K562 (cell line): Measurements from ENCODE around the gene TCEA3. TPM values are rescaled to one million over a fixed set of nuclear protein-coding genes. Genes with fewer than 3 reads are reported as not detected.

Experiments used
- DPF2 ChIP-seq: fragments of 450-650 bp; IDR thresholded peaks from 2 replicates; pipeline ENCODE4 v1.6.1; 2016
- EP400 ChIP-seq: fragments of 450-650 bp; IDR thresholded peaks from 2 replicates; pipeline ENCODE4 v1.6.1; 2017; ENCODE audit warnings: antibody characterized with exemption, mild to moderate bottlenecking, moderate library complexity
- FOSL1 ChIP-seq: fragments of 200-800 bp; sonication (Bioruptor generic); conservative IDR thresholded peaks from 2 replicates; pipeline ENCODE4 v1.6.1; 2016; ENCODE audit warnings: missing genetic modification characterization, missing compliant biosample characterization
- GATA2 ChIP-seq: sonication (generic); formaldehyde crosslinking; IDR thresholded peaks from 2 replicates; pipeline ENCODE4 v1.4.0; 2020; ENCODE audit warnings: mild to moderate bottlenecking, missing genetic modification reagents
- JUND ChIP-seq, 2 experiments: IDR thresholded peaks; 2 replicates in 1 of 2; 3 replicates in 1 of 2; pipeline ENCODE4 v1.6.1; 2011; ENCODE audit warnings: borderline replicate concordance in 2 of 2, low read depth in 2 of 2, low read length in 2 of 2, improper control_type of control experiment in 1 of 2, missing biosample characterization in 1 of 2, missing genetic modification characterization in 1 of 2, missing genetic modification reagents in 1 of 2
- NFIC ChIP-seq: fragments of 450-650 bp; IDR thresholded peaks from 2 replicates; pipeline ENCODE4 v1.6.1; 2017; ENCODE audit warnings: mild to moderate bottlenecking, inconsistent platforms
- NFRKB ChIP-seq: fragments of 450-650 bp; IDR thresholded peaks from 2 replicates; pipeline ENCODE4 v1.6.1; 2016; ENCODE audit warnings: low read depth
- RCOR1 ChIP-seq, 2 experiments: IDR thresholded peaks; 2 replicates each; pipeline ENCODE4 v1.6.1; 2012; ENCODE audit warnings: low read depth in 2 of 2, low read length in 2 of 2, borderline replicate concordance in 1 of 2, improper control_type of control experiment in 1 of 2
- ZNF12 ChIP-seq: sonication (generic); formaldehyde crosslinking; IDR thresholded peaks from 2 replicates; pipeline ENCODE4 v1.4.0; 2020; ENCODE audit warnings: mild to moderate bottlenecking, missing genetic modification reagents
- polyA plus RNA-seq, 8 experiments: library from polyadenylated mRNA; depleted of rRNA in 4 of 8; stranded (reverse) in 5 of 8; unstranded in 3 of 8; fragments of >200 nt; fragmentation: Nextera tagmentation in 2 of 8; fragmentation: Illumina TruSeq in 1 of 8; extraction: Ambion mirVana in 2 of 8; extraction: Trizol in 1 of 8; gene quantifications; 2 replicates each; pipeline versions ENCODE4 v1.2.1 to v1.2.3, GENCODE V29; 2011 to 2014; ENCODE audit warnings: inconsistent platforms in 1 of 8, missing spikeins in 1 of 8
- total RNA-seq, 7 experiments: library from RNA; depleted of rRNA in 6 of 7; stranded (reverse); fragments of >200 nt in 6 of 7; fragmentation: Illumina TruSeq in 2 of 7; extraction: Trizol in 2 of 7; gene quantifications; 2 replicates each; pipeline versions ENCODE4 v1.2.1 to v1.2.3, GENCODE V29; 2011 to 2021; ENCODE audit warnings: low replicate concordance in 1 of 7
- TF ChIP-seq, protein P1 (sequence below): fragments of 450-650 bp; IDR thresholded peaks from 2 replicates; pipeline ENCODE4 v1.6.1; 2016; ENCODE audit warnings: mild to moderate bottlenecking, moderate library complexity
- TF ChIP-seq, protein P2 (sequence below): sonication (generic); formaldehyde crosslinking; IDR thresholded peaks from 2 replicates; pipeline ENCODE4 v1.8.0; 2022; ENCODE audit warnings: mild to moderate bottlenecking, missing genetic modification reagents
- TF ChIP-seq, protein P3 (sequence below): sonication (generic); formaldehyde crosslinking; IDR thresholded peaks from 2 replicates; pipeline ENCODE4 v1.9.0; 2022; ENCODE audit warnings: mild to moderate bottlenecking, missing genetic modification reagents

Gene TCEA3
- total and polyA plus RNA-seq, 9 of the 15 experiments (the other 6 are each of a cell fraction or from before 2014, with no cell fraction given) = 0.03 to 0.55 (median 0.36) TPM

GRCh38 chr1:23376890-23377811 is 47.4 kb downstream of the TCEA3 start (continued):
- TF ChIP-seq GATA2 (CRISPR knock-in tag) (peak; percentile 30; the same call in 1 of the 2 replicates), EP400 (peak; percentile 66), NFIC (peak; percentile 29), ZNF12 (CRISPR knock-in tag) (0 out of 2 replicates have a peak, but pooled peaks have one; percentile 39), FOSL1 (tag) (peak; percentile 85), RCOR1 (IDR thresholded peaks at IDR 0.05; ENCODE audit: borderline replicate concordance in 1 of 2, low read depth in 2 of 2, low read length in 2 of 2) (no peak), JUND (IDR thresholded peaks at IDR 0.05; ENCODE audit: borderline replicate concordance, low read depth, low read length) (peak; percentile 75; the same call in 1 of the 2 replicates), JUND (tag; IDR thresholded peaks at IDR 0.05; ENCODE audit: borderline replicate concordance, low read depth, low read length) (peak; percentile 80; the same call in 2 of the 3 replicates), NFRKB (peak; percentile 48; the same call in 1 of the 2 replicates), DPF2 (peak; percentile 77; the same call in 1 of the 2 replicates)
- TF ChIP-seq, protein P1, sequence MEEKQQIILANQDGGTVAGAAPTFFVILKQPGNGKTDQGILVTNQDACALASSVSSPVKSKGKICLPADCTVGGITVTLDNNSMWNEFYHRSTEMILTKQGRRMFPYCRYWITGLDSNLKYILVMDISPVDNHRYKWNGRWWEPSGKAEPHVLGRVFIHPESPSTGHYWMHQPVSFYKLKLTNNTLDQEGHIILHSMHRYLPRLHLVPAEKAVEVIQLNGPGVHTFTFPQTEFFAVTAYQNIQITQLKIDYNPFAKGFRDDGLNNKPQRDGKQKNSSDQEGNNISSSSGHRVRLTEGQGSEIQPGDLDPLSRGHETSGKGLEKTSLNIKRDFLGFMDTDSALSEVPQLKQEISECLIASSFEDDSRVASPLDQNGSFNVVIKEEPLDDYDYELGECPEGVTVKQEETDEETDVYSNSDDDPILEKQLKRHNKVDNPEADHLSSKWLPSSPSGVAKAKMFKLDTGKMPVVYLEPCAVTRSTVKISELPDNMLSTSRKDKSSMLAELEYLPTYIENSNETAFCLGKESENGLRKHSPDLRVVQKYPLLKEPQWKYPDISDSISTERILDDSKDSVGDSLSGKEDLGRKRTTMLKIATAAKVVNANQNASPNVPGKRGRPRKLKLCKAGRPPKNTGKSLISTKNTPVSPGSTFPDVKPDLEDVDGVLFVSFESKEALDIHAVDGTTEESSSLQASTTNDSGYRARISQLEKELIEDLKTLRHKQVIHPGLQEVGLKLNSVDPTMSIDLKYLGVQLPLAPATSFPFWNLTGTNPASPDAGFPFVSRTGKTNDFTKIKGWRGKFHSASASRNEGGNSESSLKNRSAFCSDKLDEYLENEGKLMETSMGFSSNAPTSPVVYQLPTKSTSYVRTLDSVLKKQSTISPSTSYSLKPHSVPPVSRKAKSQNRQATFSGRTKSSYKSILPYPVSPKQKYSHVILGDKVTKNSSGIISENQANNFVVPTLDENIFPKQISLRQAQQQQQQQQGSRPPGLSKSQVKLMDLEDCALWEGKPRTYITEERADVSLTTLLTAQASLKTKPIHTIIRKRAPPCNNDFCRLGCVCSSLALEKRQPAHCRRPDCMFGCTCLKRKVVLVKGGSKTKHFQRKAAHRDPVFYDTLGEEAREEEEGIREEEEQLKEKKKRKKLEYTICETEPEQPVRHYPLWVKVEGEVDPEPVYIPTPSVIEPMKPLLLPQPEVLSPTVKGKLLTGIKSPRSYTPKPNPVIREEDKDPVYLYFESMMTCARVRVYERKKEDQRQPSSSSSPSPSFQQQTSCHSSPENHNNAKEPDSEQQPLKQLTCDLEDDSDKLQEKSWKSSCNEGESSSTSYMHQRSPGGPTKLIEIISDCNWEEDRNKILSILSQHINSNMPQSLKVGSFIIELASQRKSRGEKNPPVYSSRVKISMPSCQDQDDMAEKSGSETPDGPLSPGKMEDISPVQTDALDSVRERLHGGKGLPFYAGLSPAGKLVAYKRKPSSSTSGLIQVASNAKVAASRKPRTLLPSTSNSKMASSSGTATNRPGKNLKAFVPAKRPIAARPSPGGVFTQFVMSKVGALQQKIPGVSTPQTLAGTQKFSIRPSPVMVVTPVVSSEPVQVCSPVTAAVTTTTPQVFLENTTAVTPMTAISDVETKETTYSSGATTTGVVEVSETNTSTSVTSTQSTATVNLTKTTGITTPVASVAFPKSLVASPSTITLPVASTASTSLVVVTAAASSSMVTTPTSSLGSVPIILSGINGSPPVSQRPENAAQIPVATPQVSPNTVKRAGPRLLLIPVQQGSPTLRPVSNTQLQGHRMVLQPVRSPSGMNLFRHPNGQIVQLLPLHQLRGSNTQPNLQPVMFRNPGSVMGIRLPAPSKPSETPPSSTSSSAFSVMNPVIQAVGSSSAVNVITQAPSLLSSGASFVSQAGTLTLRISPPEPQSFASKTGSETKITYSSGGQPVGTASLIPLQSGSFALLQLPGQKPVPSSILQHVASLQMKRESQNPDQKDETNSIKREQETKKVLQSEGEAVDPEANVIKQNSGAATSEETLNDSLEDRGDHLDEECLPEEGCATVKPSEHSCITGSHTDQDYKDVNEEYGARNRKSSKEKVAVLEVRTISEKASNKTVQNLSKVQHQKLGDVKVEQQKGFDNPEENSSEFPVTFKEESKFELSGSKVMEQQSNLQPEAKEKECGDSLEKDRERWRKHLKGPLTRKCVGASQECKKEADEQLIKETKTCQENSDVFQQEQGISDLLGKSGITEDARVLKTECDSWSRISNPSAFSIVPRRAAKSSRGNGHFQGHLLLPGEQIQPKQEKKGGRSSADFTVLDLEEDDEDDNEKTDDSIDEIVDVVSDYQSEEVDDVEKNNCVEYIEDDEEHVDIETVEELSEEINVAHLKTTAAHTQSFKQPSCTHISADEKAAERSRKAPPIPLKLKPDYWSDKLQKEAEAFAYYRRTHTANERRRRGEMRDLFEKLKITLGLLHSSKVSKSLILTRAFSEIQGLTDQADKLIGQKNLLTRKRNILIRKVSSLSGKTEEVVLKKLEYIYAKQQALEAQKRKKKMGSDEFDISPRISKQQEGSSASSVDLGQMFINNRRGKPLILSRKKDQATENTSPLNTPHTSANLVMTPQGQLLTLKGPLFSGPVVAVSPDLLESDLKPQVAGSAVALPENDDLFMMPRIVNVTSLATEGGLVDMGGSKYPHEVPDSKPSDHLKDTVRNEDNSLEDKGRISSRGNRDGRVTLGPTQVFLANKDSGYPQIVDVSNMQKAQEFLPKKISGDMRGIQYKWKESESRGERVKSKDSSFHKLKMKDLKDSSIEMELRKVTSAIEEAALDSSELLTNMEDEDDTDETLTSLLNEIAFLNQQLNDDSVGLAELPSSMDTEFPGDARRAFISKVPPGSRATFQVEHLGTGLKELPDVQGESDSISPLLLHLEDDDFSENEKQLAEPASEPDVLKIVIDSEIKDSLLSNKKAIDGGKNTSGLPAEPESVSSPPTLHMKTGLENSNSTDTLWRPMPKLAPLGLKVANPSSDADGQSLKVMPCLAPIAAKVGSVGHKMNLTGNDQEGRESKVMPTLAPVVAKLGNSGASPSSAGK = peak; percentile 71
- TF ChIP-seq, protein P2, sequence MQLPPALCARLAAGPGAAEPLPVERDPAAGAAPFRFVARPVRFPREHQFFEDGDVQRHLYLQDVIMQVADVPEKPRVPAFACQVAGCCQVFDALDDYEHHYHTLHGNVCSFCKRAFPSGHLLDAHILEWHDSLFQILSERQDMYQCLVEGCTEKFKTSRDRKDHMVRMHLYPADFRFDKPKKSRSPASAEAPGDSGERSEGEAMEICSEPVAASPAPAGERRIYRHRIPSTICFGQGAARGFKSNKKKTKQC = no peak
- TF ChIP-seq, protein P3, sequence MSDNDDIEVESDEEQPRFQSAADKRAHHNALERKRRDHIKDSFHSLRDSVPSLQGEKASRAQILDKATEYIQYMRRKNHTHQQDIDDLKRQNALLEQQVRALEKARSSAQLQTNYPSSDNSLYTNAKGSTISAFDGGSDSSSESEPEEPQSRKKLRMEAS (CRISPR knock-in tag) = no peak
